ENCODE data around the gene SPON1.
"Not testable (repeated sequence)": the region's sequence is repeated elsewhere in the genome, so short reads cannot be mapped to it uniquely, and the experiment has no call there.

Gene SPON1

GRCh38 chr11:14136561-14136960 lies 174.0 kb downstream of the SPON1 start:
- no peak for DNase-seq

GRCh38 chr11:14137284-14137683 lies 174.8 kb downstream of the SPON1 start:
- no peak for DNase-seq

- no peak for DNase-seq
These were observed 178.5 kb downstream of the SPON1 start for GRCh38 chr11:14140991-14141390.

DNA sequence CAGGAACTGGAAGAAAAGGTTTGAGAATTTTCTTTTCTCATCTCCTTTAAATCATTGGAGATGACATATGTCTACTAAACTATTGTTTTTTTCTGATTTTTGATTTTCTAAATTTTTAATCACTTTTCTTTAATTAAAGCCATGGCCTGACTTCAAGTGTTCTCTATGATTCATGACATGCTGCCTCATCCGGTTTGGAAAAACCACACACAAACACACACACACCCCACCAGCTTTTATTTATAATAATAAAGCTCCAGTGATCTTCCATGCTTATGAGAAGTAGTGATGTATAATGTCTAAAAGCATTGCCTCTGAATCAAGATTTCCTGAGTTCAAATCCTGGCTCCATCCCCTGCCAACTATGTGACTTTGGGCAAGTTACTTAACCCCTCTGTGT lies 179.2 kb downstream of the SPON1 start:
- no peak for DNase-seq

DNA sequence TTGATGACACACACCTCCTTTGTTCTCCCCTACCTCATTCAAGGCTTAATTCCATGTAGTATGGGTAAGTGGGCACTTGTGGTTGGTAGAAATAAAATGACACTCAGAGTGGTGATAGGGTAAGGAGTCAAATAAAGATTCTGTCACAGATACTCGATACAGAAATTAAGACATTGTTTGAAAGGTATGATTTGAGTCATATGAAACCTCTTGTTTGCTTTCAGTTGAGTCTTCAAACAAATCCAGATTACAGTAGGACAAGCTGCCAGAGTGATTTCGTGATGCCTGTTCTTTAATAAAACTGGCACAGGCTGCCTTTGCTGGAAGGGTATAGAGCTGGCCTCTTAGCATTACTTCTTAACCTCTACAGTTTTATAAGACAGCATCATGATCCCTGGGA lies 182.4 kb downstream of the SPON1 start:
- DNase-seq = no peak

- DNase-seq = no peak
These were observed 186.2 kb downstream of the SPON1 start for GRCh38 chr11:14148653-14149273.

- DNase-seq = no peak
These were observed 187.2 kb downstream of the SPON1 start for GRCh38 chr11:14149683-14150082.

- DNase-seq = no peak
These were observed 188.4 kb downstream of the SPON1 start for GRCh38 chr11:14150878-14151277.

GRCh38 chr11:14154103-14154502 lies 191.6 kb downstream of the SPON1 start:
- DNase-seq = not testable (repeated sequence)

DNA sequence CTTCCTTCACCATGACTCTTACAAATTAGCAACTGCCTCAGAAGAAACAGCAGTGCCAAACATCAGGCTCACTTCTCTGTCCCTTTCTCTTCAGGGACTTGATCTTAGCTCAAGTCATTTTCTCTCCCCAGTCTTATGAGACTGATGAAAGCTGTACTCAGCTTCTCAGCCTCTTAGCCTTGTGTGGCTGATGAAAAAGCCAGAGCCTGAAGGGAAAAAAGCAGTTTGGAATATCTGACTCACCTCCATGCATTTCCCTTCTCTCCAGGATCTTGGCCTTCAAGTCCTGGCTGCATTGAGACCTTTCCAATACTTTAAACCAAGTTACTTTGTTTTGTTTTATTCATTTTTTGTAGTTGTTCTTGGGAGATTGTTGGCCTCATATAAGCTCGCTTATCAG lies 195.9 kb downstream of the SPON1 start:
- DNase-seq = no peak

DNA sequence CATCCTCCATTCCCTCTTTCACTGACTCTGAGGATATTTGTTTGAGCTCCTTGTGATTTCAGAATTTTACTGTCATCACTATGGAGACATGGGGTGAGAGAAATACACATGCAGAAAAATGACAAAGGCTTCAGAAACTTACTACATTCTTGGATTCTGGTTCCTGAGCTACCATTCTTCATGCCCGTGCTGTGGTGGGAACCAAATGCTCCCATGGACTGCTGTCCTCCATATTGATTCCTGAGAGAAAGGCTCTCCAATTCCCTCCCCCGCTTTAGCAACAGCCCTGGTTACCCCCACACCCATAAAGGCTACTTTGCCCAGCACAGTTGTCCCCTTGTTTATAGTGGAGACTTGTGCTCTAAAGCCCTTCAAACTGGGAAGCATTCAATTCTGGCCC lies 201.1 kb downstream of the SPON1 start:
- DNase-seq = no peak

DNA sequence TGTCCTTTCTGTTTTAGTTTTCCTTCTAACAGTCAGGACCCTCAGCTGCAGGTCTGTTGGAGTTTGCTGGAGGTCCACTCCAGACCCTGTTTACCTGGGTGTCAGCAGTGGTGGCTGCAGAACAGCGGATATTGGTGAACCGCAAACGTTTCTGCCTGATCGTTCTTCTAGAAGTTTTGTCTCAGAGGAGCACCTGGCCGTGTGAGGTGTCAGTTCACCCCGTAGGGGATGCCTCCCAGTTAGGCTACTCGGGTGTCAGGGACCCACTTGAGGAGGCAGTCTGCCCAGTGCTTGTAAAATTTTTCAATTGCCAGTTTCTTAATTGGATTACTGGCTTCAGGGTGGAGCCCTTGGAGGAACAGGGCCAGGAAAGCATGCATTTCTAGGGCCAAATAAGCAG lies 211.2 kb downstream of the SPON1 start:
- not testable (repeated sequence) for DNase-seq

GRCh38 chr11:14179116-14179820 lies 216.7 kb downstream of the SPON1 start:
- no peak for DNase-seq

- DNase-seq = no peak
These were observed 218.6 kb downstream of the SPON1 start for GRCh38 chr11:14181121-14181520.

- no peak for DNase-seq
These were observed 220.4 kb downstream of the SPON1 start for GRCh38 chr11:14182833-14183364.

DNA sequence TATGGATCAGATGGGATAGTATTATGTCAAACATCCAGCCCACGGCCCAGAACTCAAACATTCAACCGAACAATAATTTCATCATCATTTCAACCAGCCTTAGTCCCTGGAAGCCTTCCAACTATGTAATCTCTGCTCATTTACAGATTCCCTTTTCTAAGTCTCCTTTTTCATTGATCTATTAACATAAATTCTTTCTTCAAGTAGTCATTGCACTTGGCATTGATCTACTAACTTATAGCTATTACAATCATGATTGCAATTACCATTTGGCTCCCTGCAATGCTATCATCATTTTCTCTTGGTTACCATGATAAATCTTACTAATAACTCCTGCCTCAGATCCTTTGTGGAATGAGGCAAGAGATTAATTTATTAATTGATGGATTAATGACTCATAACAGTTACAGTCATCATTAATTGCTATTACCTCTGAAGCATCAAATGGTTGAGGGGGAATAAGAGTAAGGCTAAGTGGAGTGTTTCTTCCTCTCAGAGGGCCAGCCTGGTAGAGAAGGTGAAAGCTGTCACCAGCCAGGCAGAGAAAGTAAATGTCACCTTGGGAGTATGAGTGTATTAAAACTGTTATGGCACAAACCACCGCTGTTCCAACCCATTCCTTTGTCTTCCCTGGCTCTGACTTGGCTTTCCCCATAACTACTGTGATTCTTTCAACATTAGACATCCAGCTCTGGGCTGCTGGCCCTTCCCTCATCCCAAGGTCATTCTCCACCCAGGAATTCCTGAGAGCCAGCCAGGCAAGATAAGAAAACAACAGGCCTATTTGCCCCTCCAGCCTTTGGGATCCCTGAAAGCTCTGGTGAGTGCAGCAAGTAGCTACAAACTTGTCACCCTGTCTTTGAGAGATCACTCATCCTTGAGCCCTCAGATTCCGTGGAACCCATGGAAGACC lies 221.8 kb downstream of the SPON1 start:
- no peak for DNase-seq

- no peak for DNase-seq
These were observed 222.9 kb downstream of the SPON1 start for GRCh38 chr11:14185461-14185860.

DNA sequence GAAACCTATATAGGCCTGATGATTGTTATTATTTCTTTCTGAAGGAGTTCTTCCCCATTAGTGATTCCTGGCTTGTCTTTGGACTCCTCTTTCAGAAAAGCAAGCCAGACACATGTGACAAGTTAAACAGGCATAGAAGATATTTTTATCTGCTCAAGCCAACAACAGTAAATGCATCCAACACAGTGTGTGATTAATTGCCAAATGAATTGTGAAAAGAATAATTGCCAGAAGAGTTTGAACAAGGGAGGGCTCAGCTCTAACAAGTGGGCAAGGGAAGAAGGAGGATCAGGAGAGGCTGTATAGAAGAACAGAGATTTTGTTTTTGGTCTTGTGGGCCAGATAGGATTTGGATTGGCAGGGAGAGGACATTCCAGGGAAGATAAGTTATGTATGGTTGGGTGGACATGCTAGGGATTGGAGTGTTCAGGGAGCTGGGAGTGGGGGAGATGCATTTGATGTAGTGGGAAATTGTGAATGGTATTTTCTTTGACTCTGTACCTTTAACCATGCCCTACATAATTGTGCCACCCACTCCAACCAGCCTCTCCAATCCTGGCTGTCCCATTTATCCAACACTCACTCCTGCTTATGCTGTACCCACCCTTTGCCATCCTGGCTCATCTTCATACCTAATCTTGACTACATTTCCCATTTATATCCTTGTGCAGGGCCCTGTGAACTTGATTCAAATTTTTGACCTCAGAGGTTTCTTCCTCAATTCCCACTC lies 223.7 kb downstream of the SPON1 start:
- DNase-seq = no peak

- DNase-seq = no peak
These were observed 227.4 kb downstream of the SPON1 start for GRCh38 chr11:14189874-14190273.

- no peak for DNase-seq
These were observed 228.7 kb downstream of the SPON1 start for GRCh38 chr11:14190992-14191778.

GRCh38 chr11:14193644-14194043 lies 231.1 kb downstream of the SPON1 start:
- no peak for DNase-seq
